ENCODE data around the gene CDK5RAP2.

The CDK5RAP2 gene

GRCh38 chr9:120344230-120344629 is 235.7 kb downstream of the CDK5RAP2 start:
- no peak overlapping the region for H3K4me2 ChIP-seq (ENCODE audit: low read depth, low read length, poor library complexity, severe bottlenecking)

GRCh38 chr9:120343416-120343815 is 236.6 kb downstream of the CDK5RAP2 start:
- Histone ChIP-seq H3K79me2 (ENCODE audit: insufficient read depth, low read length) (no peaks in the 10 kb centered on the region), H3K36me3 (ENCODE audit: insufficient read depth, low read length) (no peaks in the 10 kb centered on the region), H4K20me1 (ENCODE audit: insufficient read depth, low read length, poor library complexity, severe bottlenecking) (no peaks in the 10 kb centered on the region), H3K4me2 (ENCODE audit: low read depth, low read length, poor library complexity, severe bottlenecking) (no peak overlapping the region), H2AFZ (ENCODE audit: low read length) (no peak overlapping the region), H3K9me2 (replicated peaks; ENCODE audit: low read depth, low read length) (no peaks in the 10 kb centered on the region), H3F3A (ENCODE audit: low read depth) (no peaks in the 10 kb centered on the region), H3K27me3 (ENCODE audit: insufficient read depth, low read length, poor library complexity, severe bottlenecking) (no peaks in the 10 kb centered on the region), H3K4me1 (ENCODE audit: insufficient read depth, low read length, poor library complexity, severe bottlenecking) (peaks cover 5% of the 10 kb centered on the region), H3K9ac (ENCODE audit: low read depth, low read length, poor library complexity, severe bottlenecking) (no peak overlapping the region), H3K9me3 (ENCODE audit: insufficient read depth, low read depth, low read length) (no peaks in the 10 kb centered on the region), H3K4me3 (ENCODE audit: low read length, poor library complexity, severe bottlenecking) (no peak overlapping the region)
- no peak for TF ChIP-seq CTCF (conservative IDR thresholded peaks at IDR 0.05; ENCODE audit: low read length)
- no peak for TF ChIP-seq EZH2phosphoT487 (IDR thresholded peaks at IDR 0.05; ENCODE audit: borderline replicate concordance)

More at GRCh38 chr9:120344230-120344629, 235.7 kb downstream of the CDK5RAP2 start:
- Histone ChIP-seq H3K79me2 (ENCODE audit: insufficient read depth, low read length) (no peaks in the 10 kb centered on the region), H4K20me1 (ENCODE audit: insufficient read depth, low read length, poor library complexity, severe bottlenecking) (no peaks in the 10 kb centered on the region), H3K9me2 (replicated peaks; ENCODE audit: low read depth, low read length) (no peaks in the 10 kb centered on the region), H3K4me1 (ENCODE audit: insufficient read depth, low read length, poor library complexity, severe bottlenecking) (peaks cover 5% of the 10 kb centered on the region), H2AFZ (ENCODE audit: low read length) (no peak overlapping the region), H3K4me3 (ENCODE audit: low read length, poor library complexity, severe bottlenecking) (no peak overlapping the region), H3K9me3 (ENCODE audit: insufficient read depth, low read depth, low read length) (no peaks in the 10 kb centered on the region), H3K27me3 (ENCODE audit: insufficient read depth, low read length, poor library complexity, severe bottlenecking) (no peaks in the 10 kb centered on the region), H3F3A (ENCODE audit: low read depth) (no peaks in the 10 kb centered on the region), H3K36me3 (ENCODE audit: insufficient read depth, low read length) (no peaks in the 10 kb centered on the region), H3K9ac (ENCODE audit: low read depth, low read length, poor library complexity, severe bottlenecking) (no peak overlapping the region)
- TF ChIP-seq EZH2phosphoT487 (IDR thresholded peaks at IDR 0.05; ENCODE audit: borderline replicate concordance) (no peak), CTCF (conservative IDR thresholded peaks at IDR 0.05; ENCODE audit: low read length) (no peak)
